Measurements from ENCODE around the gene PDAP1. TPM values are rescaled to one million over a fixed set of nuclear protein-coding genes. Genes with fewer than 3 reads are reported as not detected.

The PDAP1 gene
- total and polyA plus RNA-seq, 2 donors from 2014 or later = 84.7 to 119 TPM

- no peak for TF ChIP-seq CTCF (IDR thresholded peaks at IDR 0.05; ENCODE audit: borderline replicate concordance, extremely low read depth, insufficient read depth)
- DNase-seq (no peak), FAIRE-seq (no peak)
- Histone ChIP-seq H3K27ac (ENCODE audit: low read depth in 2 of 2, low read length in 2 of 2) (no peak overlapping the region), H3K27me3 (ENCODE audit: control insufficient read depth, insufficient read depth, low read length) (no peaks in the 10 kb centered on the region), H3K9me3 (ENCODE audit: control insufficient read depth in 2 of 3, insufficient read depth in 1 of 3, low read length in 3 of 3) (no peaks in the 10 kb centered on the region), H3K4me1 (ENCODE audit: control insufficient read depth in 2 of 3, insufficient read depth in 2 of 3, low read depth in 1 of 3, low read length in 3 of 3) (peaks cover 0 to 3% (median 0%) of the 10 kb centered on the region in 3 donors), H3K9ac (ENCODE audit: low read length in 3 of 3) (no peak overlapping the region), H3K36me3 (ENCODE audit: control insufficient read depth in 2 of 3, insufficient read depth in 3 of 3, low read length in 3 of 3) (peaks cover 5 to 49% (median 38%) of the 10 kb centered on the region in 3 donors), H3K4me3 (ENCODE audit: low read length in 3 of 3) (no peak overlapping the region)
- intact Hi-C loops (cut with DNase I) = no loop called here
Measured at GRCh38 chr7:99399597-99399996, 8.8 kb downstream of the PDAP1 start.

GRCh38 chr7:99398891-99399445, 9.4 kb downstream of the PDAP1 start:
- Histone ChIP-seq H3K9me3 (ENCODE audit: control insufficient read depth in 2 of 3, insufficient read depth in 1 of 3, low read length in 3 of 3) (no peaks in the 10 kb centered on the region), H3K27ac (ENCODE audit: low read depth in 2 of 2, low read length in 2 of 2) (no peak overlapping the region), H3K4me1 (ENCODE audit: control insufficient read depth in 2 of 3, insufficient read depth in 2 of 3, low read depth in 1 of 3, low read length in 3 of 3) (peaks cover 0 to under 1% (median 0%) of the 10 kb centered on the region in 3 donors), H3K36me3 (ENCODE audit: control insufficient read depth in 2 of 3, insufficient read depth in 3 of 3, low read length in 3 of 3) (peaks cover 5 to 49% (median 34%) of the 10 kb centered on the region in 3 donors), H3K9ac (ENCODE audit: low read length in 3 of 3) (no peak overlapping the region), H3K27me3 (ENCODE audit: control insufficient read depth, insufficient read depth, low read length) (no peaks in the 10 kb centered on the region), H3K4me3 (ENCODE audit: low read length in 3 of 3) (no peak overlapping the region)
- intact Hi-C loops (cut with DNase I) = no loop called here
- no peak for DNase-seq
- FAIRE-seq = no peak
- TF ChIP-seq CTCF (IDR thresholded peaks at IDR 0.05; ENCODE audit: borderline replicate concordance, extremely low read depth, insufficient read depth) = no peak

GRCh38 chr7:99397297-99397983, 11.0 kb downstream of the PDAP1 start:
- H3K4me3 ChIP-seq (ENCODE audit: low read length in 3 of 3) = no peak overlapping the region
- peaks cover 0 to 6% (median 0%) of the 10 kb centered on the region in 3 donors for H3K4me1 ChIP-seq (ENCODE audit: control insufficient read depth in 2 of 3, insufficient read depth in 2 of 3, low read depth in 1 of 3, low read length in 3 of 3)
- peaks cover 2 to 38% (median 29%) of the 10 kb centered on the region in 3 donors for H3K36me3 ChIP-seq (ENCODE audit: control insufficient read depth in 2 of 3, insufficient read depth in 3 of 3, low read length in 3 of 3)
- intact Hi-C loops (cut with DNase I) = no loop called here
- no peak overlapping the region for H3K9ac ChIP-seq (ENCODE audit: low read length in 3 of 3)
- DNase-seq = no peak
- no peaks in the 10 kb centered on the region for H3K9me3 ChIP-seq (ENCODE audit: control insufficient read depth in 2 of 3, insufficient read depth in 1 of 3, low read length in 3 of 3)
- H3K27ac ChIP-seq (ENCODE audit: low read depth in 2 of 2, low read length in 2 of 2) = no peak overlapping the region
- no peaks in the 10 kb centered on the region for H3K27me3 ChIP-seq (ENCODE audit: control insufficient read depth, insufficient read depth, low read length)
- TF ChIP-seq CTCF (IDR thresholded peaks at IDR 0.05; ENCODE audit: borderline replicate concordance, extremely low read depth, insufficient read depth) = no peak
- FAIRE-seq = no peak

Measured in kidney (tissue), 14 donors.